CD4-positive, CD25-positive, alpha-beta regulatory T cell (primary cell): ENCODE measurements around the gene GSK3A. TPM values are rescaled to one million over a fixed set of nuclear protein-coding genes. Genes with fewer than 3 reads are reported as not detected.

ENCODE experiments used
- ATAC-seq, 2 donors: fragments of 150-1000 bp; cut with Tn5 transposase; one replicate each; pipeline ENCODE4 v1.10.0; 2021; ENCODE audit warnings: low read depth in 2 of 2, moderate number of reproducible peaks in 2 of 2, moderate library complexity in 1 of 2
- DNase-seq, 3 donors: peaks; one replicate each; pipeline versions ENCODE4 v3.0.0 to v3.0.0-alpha.2; 2012 to 2022; ENCODE audit warnings: mixed read lengths in 1 of 3
- H3K27ac ChIP-seq: one replicate; pipeline ENCODE4 v1.7.0; 2013; ENCODE audit warnings: mild to moderate bottlenecking, low read length; ENCODE audit not compliant: insufficient read depth, poor library complexity, severe bottlenecking
- H3K27me3 ChIP-seq: one replicate; pipeline ENCODE4 v1.7.0; 2013; ENCODE audit warnings: low read length; ENCODE audit not compliant: control insufficient read depth, insufficient read depth
- H3K36me3 ChIP-seq: one replicate; pipeline ENCODE4 v1.7.0; 2013; ENCODE audit warnings: mild to moderate bottlenecking, low read length, moderate library complexity; ENCODE audit not compliant: control insufficient read depth, insufficient read depth
- H3K4me1 ChIP-seq: 2 replicates; pipeline ENCODE4 v1.7.0; 2013; ENCODE audit warnings: mild to moderate bottlenecking, low read length; ENCODE audit not compliant: insufficient read depth, control insufficient read depth, poor library complexity, severe bottlenecking
- H3K4me3 ChIP-seq: one replicate; pipeline ENCODE4 v1.7.0; 2013; ENCODE audit warnings: low read depth, mild to moderate bottlenecking, low read length, moderate library complexity
- H3K9me3 ChIP-seq, 2 experiments: 1 replicate in 1 of 2; 2 replicates in 1 of 2; pipeline ENCODE4 v1.7.0; 2013; ENCODE audit warnings: low read length in 2 of 2, mild to moderate bottlenecking in 1 of 2, moderate library complexity in 1 of 2; ENCODE audit not compliant: control insufficient read depth in 2 of 2
- H3K27ac Mint-ChIP-seq, 3 donors: one replicate each; pipeline ENCODE4 v1.8.0; 2020 to 2022; ENCODE audit warnings: mild to moderate bottlenecking in 3 of 3, mixed read lengths in 3 of 3, moderate library complexity in 2 of 3
- H3K27me3 Mint-ChIP-seq: one replicate; pipeline ENCODE4 v1.8.0; 2022; ENCODE audit warnings: mild to moderate bottlenecking, mixed read lengths
- H3K36me3 Mint-ChIP-seq: one replicate; pipeline ENCODE4 v1.8.0; 2020; ENCODE audit warnings: mixed read lengths
- H3K4me1 Mint-ChIP-seq, 4 donors: one replicate each; pipeline ENCODE4 v1.8.0; 2020 to 2022; ENCODE audit warnings: mixed read lengths in 4 of 4, mild to moderate bottlenecking in 1 of 4
- H3K4me3 Mint-ChIP-seq, 4 donors: one replicate each; pipeline ENCODE4 v1.8.0; 2020 to 2022; ENCODE audit warnings: mild to moderate bottlenecking in 4 of 4, mixed read lengths in 4 of 4, moderate library complexity in 3 of 4
- H3K9me3 Mint-ChIP-seq, 7 donors: one replicate each; pipeline ENCODE4 v1.8.0; 2020 to 2022; ENCODE audit warnings: mixed read lengths in 7 of 7, mild to moderate bottlenecking in 3 of 7, moderate library complexity in 2 of 7
- polyA plus RNA-seq, 4 donors: library from polyadenylated mRNA; unstranded; fragments of 300-500 nt; fragmentation: Illumina TruSeq; gene quantifications; one replicate each; pipeline ENCODE4 v1.2.3, GENCODE V29; 2021
- total RNA-seq: library from RNA; stranded (reverse); gene quantifications from one replicate; pipeline ENCODE4 v1.2.3, GENCODE V29; 2022

GSK3A gene
- total and polyA plus RNA-seq, 5 donors from 2014 or later: 12.0 to 31.3 (median 13.1) TPM

GRCh38 chr19:42207767-42208271 lies 34.6 kb downstream of the GSK3A start:
- peak overlapping the region; percentile 26 to 85 (median 81) for H3K27ac Mint-ChIP-seq
- no peaks in the 10 kb centered on the region for H3K27me3 Mint-ChIP-seq
- H3K9me3 ChIP-seq: no peaks in the 10 kb centered on the region
- H3K27ac ChIP-seq: peak overlapping the region; percentile 39
- peak overlapping the region in 2 of 4 donors; percentile 73 to 86 for H3K4me3 Mint-ChIP-seq
- H3K36me3 ChIP-seq: peaks cover 89% of the 10 kb centered on the region
- no peak overlapping the region for H3K4me3 ChIP-seq
- H3K4me1 Mint-ChIP-seq: peaks cover 7 to 77% (median 48%) of the 10 kb centered on the region in 4 donors
- peaks cover 56% of the 10 kb centered on the region for H3K4me1 ChIP-seq
- peaks cover 0 to 1% (median 0%) of the 10 kb centered on the region in 7 donors for H3K9me3 Mint-ChIP-seq
- DNase-seq (no peak), ATAC-seq (peak; percentile 43 to 45)
- H3K27me3 ChIP-seq: no peaks in the 10 kb centered on the region
- H3K36me3 Mint-ChIP-seq: peaks cover 51% of the 10 kb centered on the region

DNA sequence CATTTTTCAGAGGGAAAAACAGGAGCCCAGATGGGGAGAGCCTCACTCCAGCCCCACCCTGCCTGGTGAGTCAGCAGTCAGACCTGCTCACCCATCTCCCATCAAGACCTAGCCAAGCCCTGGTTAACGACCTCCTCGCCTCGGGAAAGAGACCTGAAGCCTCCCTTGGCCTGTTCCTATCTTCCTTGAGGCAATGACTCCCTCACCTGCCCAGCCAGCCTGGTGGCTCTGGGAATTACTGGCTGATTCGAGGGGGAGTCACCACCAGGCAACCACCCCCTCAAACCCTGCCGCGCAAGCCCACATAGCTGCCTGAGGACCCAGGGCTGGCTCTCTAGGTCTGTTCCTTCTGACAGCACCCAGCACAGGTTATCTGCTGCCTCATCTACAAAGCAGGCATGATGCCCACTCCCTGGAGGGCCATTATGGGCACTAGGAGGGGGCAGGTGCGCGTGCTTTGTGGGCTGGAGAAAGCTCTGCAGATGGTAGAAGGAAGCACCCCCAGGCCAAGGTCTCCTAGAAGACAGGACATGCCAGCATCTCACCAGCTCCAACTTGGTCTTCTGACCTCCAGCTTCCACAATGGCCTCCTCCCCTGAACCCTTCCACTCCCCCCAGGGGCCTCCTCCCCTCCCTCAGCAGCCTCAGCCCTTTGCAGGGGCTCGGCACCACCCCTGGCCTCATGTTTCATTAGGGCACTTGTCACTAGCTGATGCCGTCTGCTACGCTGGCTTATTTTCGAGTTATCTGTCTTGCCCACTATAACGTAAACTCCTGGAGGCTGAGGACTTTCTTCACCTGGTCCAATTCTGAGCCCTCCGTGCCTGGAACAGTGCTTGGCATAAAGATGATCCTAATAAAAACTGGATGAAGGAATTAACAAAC lies 35.3 kb downstream of the GSK3A start:
- no peaks in the 10 kb centered on the region for H3K9me3 ChIP-seq
- peaks cover 0 to 1% (median 0%) of the 10 kb centered on the region in 7 donors for H3K9me3 Mint-ChIP-seq
- H3K27me3 Mint-ChIP-seq: no peaks in the 10 kb centered on the region
- H3K27ac Mint-ChIP-seq: peak overlapping the region; percentile 14 to 85 (median 81)
- no peaks in the 10 kb centered on the region for H3K27me3 ChIP-seq
- DNase-seq: no peak
- H3K4me1 ChIP-seq: peaks cover 56% of the 10 kb centered on the region
- H3K4me3 ChIP-seq: no peak overlapping the region
- peaks cover 52% of the 10 kb centered on the region for H3K36me3 Mint-ChIP-seq
- H3K36me3 ChIP-seq: peaks cover 86% of the 10 kb centered on the region
- H3K4me1 Mint-ChIP-seq: peaks cover 5 to 77% (median 53%) of the 10 kb centered on the region in 4 donors
- peak overlapping the region in 2 of 4 donors; percentile 73 to 86 for H3K4me3 Mint-ChIP-seq
- H3K27ac ChIP-seq: peak overlapping the region; percentile 39
- no peak for ATAC-seq

DNA sequence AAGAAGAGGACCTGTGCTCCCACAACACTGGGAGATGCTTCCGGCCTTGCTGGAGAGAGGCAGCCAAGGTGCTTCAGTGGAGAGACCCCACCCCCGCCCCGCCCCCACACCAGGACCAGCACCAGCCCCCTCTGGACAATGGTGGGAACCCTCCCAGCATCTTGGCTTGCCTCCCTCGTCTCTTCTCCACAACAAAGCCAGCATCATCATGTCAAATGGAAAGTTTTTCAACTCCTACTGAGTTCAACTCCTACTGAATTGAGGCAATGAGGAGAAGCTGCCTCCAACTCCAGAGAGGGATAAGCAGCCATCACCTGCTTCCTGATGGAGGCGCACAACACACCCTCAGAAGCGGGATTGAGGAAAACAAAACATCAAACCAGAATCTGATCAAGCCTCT lies 37.7 kb downstream of the GSK3A start:
- H3K27me3 Mint-ChIP-seq: no peaks in the 10 kb centered on the region
- peaks cover 0 to 1% (median 0%) of the 10 kb centered on the region in 7 donors for H3K9me3 Mint-ChIP-seq
- H3K27ac Mint-ChIP-seq: peak overlapping the region; percentile 1 to 69 (median 38)
- Histone ChIP-seq H3K27ac (peak overlapping the region; percentile 20), H3K4me3 (no peak overlapping the region), H3K9me3 (no peaks in the 10 kb centered on the region), H3K27me3 (no peaks in the 10 kb centered on the region), H3K4me1 (peaks cover 76% of the 10 kb centered on the region), H3K36me3 (peaks cover 70% of the 10 kb centered on the region)
- DNase-seq: no peak
- peak overlapping the region in 1 of 4 donors; percentile 75 for H3K4me3 Mint-ChIP-seq
- peaks cover 0 to 88% (median 72%) of the 10 kb centered on the region in 4 donors for H3K4me1 Mint-ChIP-seq
- ATAC-seq: no peak
- peaks cover 52% of the 10 kb centered on the region for H3K36me3 Mint-ChIP-seq

DNA sequence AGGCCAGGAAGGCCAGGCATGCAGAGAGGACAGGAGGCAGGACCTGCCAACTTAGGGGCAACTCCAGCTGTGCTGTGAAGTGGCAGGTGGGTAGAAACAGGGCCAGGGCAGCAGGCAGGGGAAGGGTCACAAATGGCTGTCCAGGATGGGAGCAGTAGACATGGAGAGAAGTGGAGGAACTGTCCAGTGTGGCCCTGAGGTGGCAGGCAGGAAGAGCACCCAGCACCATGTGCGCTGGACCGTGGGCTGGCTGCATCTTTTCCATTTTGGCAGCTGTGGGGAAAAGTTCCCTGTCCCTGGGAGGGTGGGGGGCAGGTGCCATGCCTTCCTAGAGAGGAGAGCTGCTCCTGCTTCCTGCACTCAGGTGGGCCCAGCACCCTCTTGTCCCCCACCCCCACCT lies 38.7 kb downstream of the GSK3A start:
- Mint-ChIP-seq H3K9me3 (peaks cover 0 to 1% (median 0%) of the 10 kb centered on the region in 7 donors), H3K36me3 (peaks cover 50% of the 10 kb centered on the region), H3K27ac (peak overlapping the region; percentile 89 to 95 (median 90)), H3K27me3 (no peaks in the 10 kb centered on the region), H3K4me3 (peak overlapping the region in 1 of 4 donors; percentile 75), H3K4me1 (peaks cover 0 to 92% (median 75%) of the 10 kb centered on the region in 4 donors)
- H3K9me3 ChIP-seq: no peaks in the 10 kb centered on the region
- H3K27me3 ChIP-seq: no peaks in the 10 kb centered on the region
- peaks cover 60% of the 10 kb centered on the region for H3K36me3 ChIP-seq
- no peak for DNase-seq
- ATAC-seq: no peak
- H3K27ac ChIP-seq: no peak overlapping the region
- peaks cover 86% of the 10 kb centered on the region for H3K4me1 ChIP-seq
- H3K4me3 ChIP-seq: no peak overlapping the region

- Histone ChIP-seq H3K9me3 (no peaks in the 10 kb centered on the region), H3K27ac (peak overlapping the region; percentile 95), H3K27me3 (no peaks in the 10 kb centered on the region), H3K36me3 (peaks cover 50% of the 10 kb centered on the region), H3K4me1 (peaks cover 86% of the 10 kb centered on the region), H3K4me3 (peak overlapping the region; percentile 21)
- no peak for DNase-seq
- Mint-ChIP-seq H3K4me1 (peaks cover 0 to 90% (median 69%) of the 10 kb centered on the region in 4 donors), H3K9me3 (no peaks in the 10 kb centered on the region), H3K27me3 (no peaks in the 10 kb centered on the region), H3K27ac (peak overlapping the region; percentile 89 to 95 (median 90)), H3K4me3 (peak overlapping the region; percentile 63 to 94 (median 82)), H3K36me3 (peaks cover 45% of the 10 kb centered on the region)
- ATAC-seq: no peak
These were observed 40.0 kb downstream of the GSK3A start for GRCh38 chr19:42202290-42202880.

DNA sequence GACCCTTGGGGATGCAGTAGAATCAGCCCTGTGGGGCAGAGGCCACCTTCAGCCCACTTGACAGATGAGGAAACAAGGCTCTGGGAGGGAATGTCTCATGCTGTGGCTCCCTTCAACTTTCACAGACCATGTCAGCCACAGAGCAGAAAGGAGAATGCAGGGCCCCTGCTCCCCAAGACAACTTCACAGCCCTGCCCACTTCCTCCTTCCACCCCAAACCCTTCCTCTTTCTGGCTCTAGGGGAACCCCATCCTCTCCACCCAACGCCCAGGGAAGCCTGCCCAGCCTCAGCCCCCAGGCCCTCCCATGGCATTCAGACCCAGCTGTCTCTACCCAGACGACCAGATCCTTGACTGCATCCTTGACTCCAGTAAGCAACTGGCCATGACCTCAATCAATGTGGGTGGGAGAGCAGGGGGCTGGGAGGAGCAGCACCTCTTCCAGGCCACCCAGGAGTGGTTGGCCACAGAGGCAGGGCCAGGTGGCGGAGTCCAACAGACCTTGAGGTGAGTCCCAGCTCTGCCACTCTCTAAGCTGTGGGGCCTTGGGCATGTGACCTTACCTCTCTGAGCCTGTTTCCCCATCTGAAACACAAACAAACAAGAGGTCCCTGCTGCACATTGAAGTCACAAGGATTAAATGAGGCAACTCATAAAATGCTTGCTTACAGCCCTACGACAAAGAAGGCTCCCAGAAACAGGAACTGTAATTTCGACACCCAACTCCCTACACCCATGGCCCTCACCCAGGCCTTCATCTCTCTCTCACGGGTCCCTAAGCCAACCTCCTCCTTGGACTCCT lies 40.7 kb downstream of the GSK3A start:
- H3K9me3 Mint-ChIP-seq: no peaks in the 10 kb centered on the region
- Histone ChIP-seq H3K4me3 (peak overlapping the region; percentile 57), H3K36me3 (peaks cover 48% of the 10 kb centered on the region)

More for the DNA sequence above, 40.7 kb downstream of the GSK3A start:
- Histone ChIP-seq H3K27ac (peak overlapping the region; percentile 95), H3K9me3 (no peaks in the 10 kb centered on the region), H3K4me1 (peaks cover 86% of the 10 kb centered on the region), H3K27me3 (no peaks in the 10 kb centered on the region)
- Mint-ChIP-seq H3K27me3 (no peaks in the 10 kb centered on the region), H3K4me1 (peaks cover 0 to 93% (median 71%) of the 10 kb centered on the region in 4 donors), H3K27ac (peak overlapping the region; percentile 90 to 98 (median 95)), H3K4me3 (peak overlapping the region; percentile 75 to 94 (median 86)), H3K36me3 (peaks cover 49% of the 10 kb centered on the region)
- ATAC-seq (peak; percentile 8 to 11), DNase-seq (peak; percentile 21 to 69 (median 29))
